ENCODE data around the gene NOXO1.

DNA sequence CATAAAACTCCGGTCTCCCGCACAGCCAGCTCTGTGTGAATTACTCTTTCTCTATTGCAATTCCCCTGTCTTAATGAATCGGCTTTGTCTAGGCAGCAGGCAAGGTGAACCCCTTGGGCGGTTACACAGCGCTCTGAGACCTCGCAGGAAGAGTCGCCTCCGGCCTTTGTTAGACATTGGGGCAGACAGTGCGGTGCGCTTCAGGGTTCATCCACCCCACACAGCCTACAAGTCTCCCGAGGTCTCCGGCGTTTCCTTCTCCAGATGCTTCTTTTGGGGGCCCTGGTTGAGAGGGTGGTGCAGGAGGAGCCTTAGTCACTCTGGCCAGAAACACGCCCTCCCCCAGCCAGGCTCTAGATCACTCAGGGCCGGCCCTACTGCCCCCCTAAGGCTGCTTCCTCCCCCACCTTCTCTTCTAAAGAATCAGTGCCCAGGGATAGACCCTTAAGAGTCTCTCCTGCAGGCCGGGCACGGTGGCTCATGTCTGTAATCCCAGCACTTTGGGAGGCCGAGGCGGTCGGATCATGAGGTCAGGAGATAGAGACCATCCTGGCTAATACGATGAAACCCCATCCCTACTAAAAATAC is 36.6 kb downstream of the NOXO1 start:
- TF ChIP-seq POLR2A (IDR thresholded peaks at IDR 0.05; ENCODE audit: low read depth, low read length) (no peak), POLR2AphosphoS5 (IDR thresholded peaks at IDR 0.05; ENCODE audit: low read depth, low read length) (no peak), POU2F2 (IDR thresholded peaks at IDR 0.05; ENCODE audit: low read depth, low read length) (no peak), TAF1 (IDR thresholded peaks at IDR 0.05; ENCODE audit: low read depth, low read length) (no peak), SPI1 (IDR thresholded peaks at IDR 0.05; ENCODE audit: low read depth, low read length) (no peak)
